Activated T-cell treated with anti-CD3 and anti-CD28 coated beads, Interleukin-2, amount 50 U/mL, for 24 hours (primary cell): Measurements from ENCODE around the gene DUS4L.
A peak's percentile ranks its signal among the peaks of the same experiment; 100 is the strongest.
"Not testable (repeated sequence)": the region's sequence is repeated elsewhere in the genome, so short reads cannot be mapped to it uniquely, and the experiment has no call there.

Experiments used
- DNase-seq: peaks from one replicate; pipeline ENCODE4 v3.0.0-alpha.2; 2020
- H3K27ac Mint-ChIP-seq: 2 replicates; pipeline ENCODE4 v1.8.0; 2020; ENCODE audit warnings: mild to moderate bottlenecking, mixed read lengths
- H3K27me3 Mint-ChIP-seq: 2 replicates; pipeline ENCODE4 v1.8.0; 2020; ENCODE audit warnings: mixed read lengths
- H3K36me3 Mint-ChIP-seq: 2 replicates; pipeline ENCODE4 v1.8.0; 2020; ENCODE audit warnings: low read depth, mixed read lengths
- H3K4me1 Mint-ChIP-seq: 2 replicates; pipeline ENCODE4 v1.8.0; 2020; ENCODE audit warnings: low read depth, mixed read lengths
- H3K4me3 Mint-ChIP-seq: 2 replicates; pipeline ENCODE4 v1.8.0; 2020; ENCODE audit warnings: mild to moderate bottlenecking, moderate library complexity, mixed read lengths
- H3K9me3 Mint-ChIP-seq: 2 replicates; pipeline ENCODE4 v1.8.0; 2020; ENCODE audit warnings: mixed read lengths

The DUS4L gene

GRCh38 chr7:107563775-107564552, at the start of gene DUS4L, which contains the start of gene COG5:
Gene DUS4L, plus strand, starts transcription at chr7:107563971. Its CDS starts 3,100 bp downstream, at chr7:107567071.
Gene COG5, minus strand, starts transcription at chr7:107563920. Its CDS starts 24 bp downstream, at chr7:107563896.
- Mint-ChIP-seq H3K9me3 (no peaks in the 10 kb centered on the region), H3K4me3 (peak within 1 kb of the TSS; percentile 93), H3K27me3 (no peaks in the 10 kb centered on the region), H3K36me3 (peaks cover 44% of the 10 kb centered on the region), H3K27ac (peak within 1 kb of the TSS; percentile 98), H3K4me1 (peaks cover 65% of the 10 kb centered on the region)
- DNase-seq = peak; percentile 92

- H3K36me3 Mint-ChIP-seq = peaks cover 64% of the 10 kb centered on the region
- H3K4me1 Mint-ChIP-seq = peaks cover 26% of the 10 kb centered on the region
- no peaks in the 10 kb centered on the region for H3K27me3 Mint-ChIP-seq
- DNase-seq = no peak
- no peaks in the 10 kb centered on the region for H3K9me3 Mint-ChIP-seq
- H3K4me3 Mint-ChIP-seq = no peak overlapping the region
- no peak overlapping the region for H3K27ac Mint-ChIP-seq
These were observed 37.1 kb upstream of the DUS4L start for GRCh38 chr7:107526672-107527071.

GRCh38 chr7:107527196-107527595, 36.6 kb upstream of the DUS4L start:
- Mint-ChIP-seq H3K9me3 (no peaks in the 10 kb centered on the region), H3K4me1 (peaks cover 24% of the 10 kb centered on the region), H3K36me3 (peaks cover 60% of the 10 kb centered on the region), H3K27ac (no peak overlapping the region), H3K27me3 (no peaks in the 10 kb centered on the region), H3K4me3 (no peak overlapping the region)
- no peak for DNase-seq

GRCh38 chr7:107528461-107528860, 35.3 kb upstream of the DUS4L start:
- peaks cover 29% of the 10 kb centered on the region for H3K4me1 Mint-ChIP-seq
- peaks cover 58% of the 10 kb centered on the region for H3K36me3 Mint-ChIP-seq
- H3K27me3 Mint-ChIP-seq = no peaks in the 10 kb centered on the region
- H3K4me3 Mint-ChIP-seq = no peak overlapping the region
- no peak overlapping the region for H3K27ac Mint-ChIP-seq
- no peaks in the 10 kb centered on the region for H3K9me3 Mint-ChIP-seq
- no peak for DNase-seq

GRCh38 chr7:107530751-107531150, 33.0 kb upstream of the DUS4L start:
- H3K27ac Mint-ChIP-seq = no peak overlapping the region
- H3K9me3 Mint-ChIP-seq = no peaks in the 10 kb centered on the region
- no peak overlapping the region for H3K4me3 Mint-ChIP-seq
- H3K4me1 Mint-ChIP-seq = peaks cover 49% of the 10 kb centered on the region
- H3K36me3 Mint-ChIP-seq = peaks cover 57% of the 10 kb centered on the region
- DNase-seq = no peak
- H3K27me3 Mint-ChIP-seq = no peaks in the 10 kb centered on the region

- Mint-ChIP-seq H3K4me3 (no peak overlapping the region), H3K4me1 (peaks cover 46% of the 10 kb centered on the region), H3K27ac (no peak overlapping the region), H3K36me3 (peaks cover 74% of the 10 kb centered on the region), H3K9me3 (peaks cover 9% of the 10 kb centered on the region), H3K27me3 (no peaks in the 10 kb centered on the region)
- DNase-seq = no peak
These were observed 29.6 kb upstream of the DUS4L start for GRCh38 chr7:107534139-107534538.

- not testable (repeated sequence) for H3K9me3 Mint-ChIP-seq, H3K4me3 Mint-ChIP-seq
- H3K36me3 Mint-ChIP-seq = peaks cover 78% of the 10 kb centered on the region
These were observed 26.5 kb upstream of the DUS4L start for GRCh38 chr7:107537228-107537627.

GRCh38 chr7:107538001-107538400, 25.8 kb upstream of the DUS4L start:
- H3K4me1 Mint-ChIP-seq = peaks cover 44% of the 10 kb centered on the region
- H3K27ac Mint-ChIP-seq = no peak overlapping the region
- H3K9me3 Mint-ChIP-seq = peaks cover 9% of the 10 kb centered on the region
- no peak for DNase-seq
- H3K27me3 Mint-ChIP-seq = no peaks in the 10 kb centered on the region
- no peak overlapping the region for H3K4me3 Mint-ChIP-seq
- H3K36me3 Mint-ChIP-seq = peaks cover 83% of the 10 kb centered on the region

More at GRCh38 chr7:107537228-107537627, 26.5 kb upstream of the DUS4L start:
- H3K4me1 Mint-ChIP-seq = peaks cover 45% of the 10 kb centered on the region
- not testable (repeated sequence) for DNase-seq, H3K27ac Mint-ChIP-seq, H3K27me3 Mint-ChIP-seq

- Mint-ChIP-seq H3K27ac (no peak overlapping the region), H3K36me3 (peaks cover 82% of the 10 kb centered on the region), H3K27me3 (no peaks in the 10 kb centered on the region), H3K9me3 (peaks cover 17% of the 10 kb centered on the region), H3K4me3 (no peak overlapping the region), H3K4me1 (peaks cover 11% of the 10 kb centered on the region)
- DNase-seq = no peak
These were observed 20.3 kb upstream of the DUS4L start for GRCh38 chr7:107543338-107543993.

GRCh38 chr7:107544848-107545591, 18.8 kb upstream of the DUS4L start:
- Mint-ChIP-seq H3K9me3 (peaks cover 17% of the 10 kb centered on the region), H3K4me1 (peaks cover 14% of the 10 kb centered on the region), H3K4me3 (no peak overlapping the region), H3K27ac (no peak overlapping the region), H3K36me3 (peaks cover 81% of the 10 kb centered on the region), H3K27me3 (no peaks in the 10 kb centered on the region)
- no peak for DNase-seq

GRCh38 chr7:107551936-107552335, 11.8 kb upstream of the DUS4L start:
- DNase-seq = no peak
- Mint-ChIP-seq H3K27ac (no peak overlapping the region), H3K4me3 (no peak overlapping the region), H3K36me3 (peaks cover 88% of the 10 kb centered on the region), H3K4me1 (peaks cover 59% of the 10 kb centered on the region), H3K27me3 (no peaks in the 10 kb centered on the region), H3K9me3 (peaks cover 3% of the 10 kb centered on the region)

GRCh38 chr7:107555893-107556292, 7.9 kb upstream of the DUS4L start:
- peaks cover 72% of the 10 kb centered on the region for H3K4me1 Mint-ChIP-seq
- no peaks in the 10 kb centered on the region for H3K27me3 Mint-ChIP-seq
- no peak for DNase-seq
- peak overlapping the region; percentile 41 for H3K27ac Mint-ChIP-seq
- H3K36me3 Mint-ChIP-seq = peaks cover 71% of the 10 kb centered on the region
- no peaks in the 10 kb centered on the region for H3K9me3 Mint-ChIP-seq
- no peak overlapping the region for H3K4me3 Mint-ChIP-seq

- H3K9me3 Mint-ChIP-seq = no peaks in the 10 kb centered on the region
- no peaks in the 10 kb centered on the region for H3K27me3 Mint-ChIP-seq
- peak overlapping the region; percentile 86 for H3K27ac Mint-ChIP-seq
- peaks cover 52% of the 10 kb centered on the region for H3K36me3 Mint-ChIP-seq
- peaks cover 74% of the 10 kb centered on the region for H3K4me1 Mint-ChIP-seq
- DNase-seq = no peak
- H3K4me3 Mint-ChIP-seq = no peak overlapping the region
These were observed 3.9 kb upstream of the DUS4L start for GRCh38 chr7:107559864-107560263.

GRCh38 chr7:107560898-107561516, 2.8 kb upstream of the DUS4L start:
- Mint-ChIP-seq H3K4me3 (peak overlapping the region; percentile 93), H3K4me1 (peaks cover 72% of the 10 kb centered on the region), H3K27me3 (no peaks in the 10 kb centered on the region), H3K27ac (peak overlapping the region; percentile 86), H3K36me3 (peaks cover 43% of the 10 kb centered on the region), H3K9me3 (no peaks in the 10 kb centered on the region)
- no peak for DNase-seq
